Ovary (tissue), 3 donors: ENCODE data around the gene ADD1.

Experiments
- CTCF ChIP-seq, 3 donors: fragments of 450-650 bp in 2 of 3; fragments of 200-600 bp in 1 of 3; IDR thresholded peaks; one replicate each; pipeline versions ENCODE4 v1.5.1 to v1.8.0; 2016 to 2022; ENCODE audit warnings: antibody characterized with exemption in 3 of 3, mild to moderate bottlenecking in 1 of 3
- POLR2A ChIP-seq: fragments of 450-650 bp; IDR thresholded peaks from one replicate; pipeline ENCODE4 v1.6.1; 2017; ENCODE audit warnings: antibody characterized with exemption, mild to moderate bottlenecking, moderate library complexity
- donor health status: DM: no; HTN: no; CAD: no.

- TF ChIP-seq CTCF (IDR thresholded peaks at IDR 0.05), result no peak
- TF ChIP-seq POLR2A, result no peak
These were observed 419 bp downstream of the ADD1 start for GRCh38 chr4:2843941-2844584.
